HepG2 (cell line): Measurements from ENCODE around the gene DDTL. TPM values are rescaled to one million over a fixed set of nuclear protein-coding genes. Genes with fewer than 3 reads are reported as not detected.
A peak's percentile ranks its signal among the peaks of the same experiment; 100 is the strongest.

ENCODE experiments used
- FOXO1 ChIP-seq: sonication (generic); formaldehyde crosslinking; IDR thresholded peaks from 2 replicates; pipeline ENCODE4 v1.4.0; 2020; ENCODE audit warnings: missing genetic modification reagents
- GLMP ChIP-seq: sonication (generic); formaldehyde crosslinking; IDR thresholded peaks from 2 replicates; pipeline ENCODE4 v1.9.0; 2021; ENCODE audit warnings: missing genetic modification reagents, mild to moderate bottlenecking, borderline replicate concordance
- HBP1 ChIP-seq: IDR thresholded peaks from 2 replicates; pipeline ENCODE4 v1.6.1; 2016; ENCODE audit warnings: low read depth, control low read depth
- IRX3 ChIP-seq: sonication (generic); formaldehyde crosslinking; IDR thresholded peaks from 2 replicates; pipeline ENCODE4 v1.8.1; 2023; ENCODE audit warnings: mild to moderate bottlenecking, low read depth, missing genetic modification reagents, borderline replicate concordance
- ZNF280D ChIP-seq: sonication (generic); formaldehyde crosslinking; IDR thresholded peaks from 2 replicates; pipeline ENCODE4 v1.5.1; 2020; ENCODE audit warnings: mild to moderate bottlenecking, missing genetic modification reagents
- polyA plus RNA-seq, 8 experiments: library from polyadenylated mRNA; depleted of rRNA in 3 of 8; stranded (reverse) in 7 of 8; unstranded in 1 of 8; fragments of >200 nt; fragmentation: Illumina TruSeq in 4 of 8; extraction: Trizol in 4 of 8; gene quantifications; 2 replicates each; pipeline versions ENCODE4 v1.2.1 to v1.2.3, GENCODE V29; 2011 to 2016; ENCODE audit warnings: low read depth in 4 of 8, missing spikeins in 1 of 8, mixed read lengths in 1 of 8; ENCODE audit not compliant: insufficient read depth in 1 of 8
- total RNA-seq, 5 experiments: library from RNA; depleted of rRNA; stranded (reverse); fragments of >200 nt; fragmentation: Illumina TruSeq; extraction: Trizol; gene quantifications; 2 replicates each; pipeline ENCODE4 v1.2.3, GENCODE V29; 2016; ENCODE audit warnings: low read depth in 1 of 5

Gene DDTL
- total and polyA plus RNA-seq, 2 of the 13 experiments (the other 11 are each of a cell fraction or from before 2014, with no cell fraction given), result 0.31 TPM; not detected in 1

GRCh38 chr22:24008381-24009226 lies 41.9 kb downstream of the DDTL start (continued):
- TF ChIP-seq ZNF280D (CRISPR knock-in tag) (no peak), GLMP (no peak), IRX3 (CRISPR knock-in tag) (no peak), HBP1 (CRISPR knock-in tag) (0 out of 2 replicates have a peak, but pooled peaks have one; percentile 62), FOXO1 (CRISPR knock-in tag) (no peak)
